Large intestine (tissue), 3 donors: ENCODE measurements around the gene LBX2. TPM values are rescaled to one million over a fixed set of nuclear protein-coding genes. Genes with fewer than 3 reads are reported as not detected.
"Not testable (repeated sequence)": the region's sequence is repeated elsewhere in the genome, so short reads cannot be mapped to it uniquely, and the experiment has no call there.

Experiments used
- DNase-seq, 2 donors: peaks; one replicate each; pipeline versions ENCODE4 v3.0.0 to v3.0.0-alpha.2; 2013
- H3K27ac ChIP-seq: one replicate; pipeline ENCODE4 v1.5.1; 2013; ENCODE audit warnings: low read length
- H3K27me3 ChIP-seq: 2 replicates; pipeline ENCODE4 v1.6.1; 2013; ENCODE audit warnings: low read length; ENCODE audit not compliant: control insufficient read depth, insufficient read depth
- H3K36me3 ChIP-seq: 2 replicates; pipeline ENCODE4 v1.6.1; 2013; ENCODE audit warnings: low read length; ENCODE audit not compliant: control insufficient read depth, insufficient read depth
- H3K4me1 ChIP-seq: one replicate; pipeline ENCODE4 v1.6.1; 2013; ENCODE audit warnings: low read length; ENCODE audit not compliant: control insufficient read depth, insufficient read depth
- H3K4me3 ChIP-seq: one replicate; pipeline ENCODE4 v1.5.1; 2013; ENCODE audit warnings: low read length
- H3K9me3 ChIP-seq: one replicate; pipeline ENCODE4 v1.6.1; 2013; ENCODE audit warnings: mild to moderate bottlenecking, low read depth, low read length, moderate library complexity; ENCODE audit not compliant: control insufficient read depth
- WGBS: methylation state at CpG from one replicate; pipeline ENCODE4 v1.1.5; 2013; ENCODE audit warnings: low lambda C conversion rate; ENCODE audit not compliant: insufficient coverage; 5-methylcytosine and 5-hydroxymethylcytosine counted together
- polyA plus RNA-seq: library from polyadenylated mRNA; unstranded; fragments of 120-200 nt; gene quantifications from one replicate; pipeline ENCODE4 v1.2.1, GENCODE V29; 2013

The LBX2 gene
- polyA plus RNA-seq, 1 donor, result 47.8 TPM

DNA sequence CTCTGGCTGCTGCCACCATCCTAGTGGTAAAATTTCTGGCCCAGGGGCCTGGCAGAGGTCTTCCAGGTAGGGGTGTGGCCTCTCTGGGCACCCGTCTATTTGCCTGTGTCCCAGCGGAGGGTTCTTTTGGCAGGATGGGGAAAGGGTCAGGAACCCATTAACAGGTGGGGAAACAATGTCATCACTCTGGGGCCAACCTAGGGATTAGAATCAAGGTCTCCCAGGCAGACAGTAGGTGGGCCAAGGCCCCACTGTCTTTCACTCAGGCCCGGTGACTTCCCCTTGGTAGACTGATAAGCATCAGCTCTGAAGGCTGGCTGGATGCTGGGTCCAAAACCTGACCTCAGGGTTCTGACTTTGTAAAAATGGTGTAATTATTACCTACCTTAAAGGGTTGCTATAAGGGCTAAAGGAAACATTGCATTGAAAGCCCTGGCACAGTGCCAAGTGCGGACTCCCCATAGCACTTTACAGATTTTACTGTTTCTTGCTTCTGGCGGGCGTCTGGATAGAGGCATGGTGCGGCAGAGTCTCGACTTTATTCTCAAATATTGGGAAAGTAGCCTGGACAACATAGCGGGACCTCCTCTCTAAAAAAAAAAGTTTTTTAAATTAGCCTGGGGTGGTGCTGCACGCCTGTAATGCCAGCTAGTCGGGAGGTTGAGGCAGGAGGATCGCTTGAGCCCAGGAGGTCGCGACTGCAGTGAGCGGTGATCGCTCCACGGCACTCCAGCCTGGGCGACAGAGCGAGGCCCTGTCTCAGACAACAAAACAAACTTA lies 2.2 kb downstream of the LBX2 start:
- H3K27me3 ChIP-seq, result peaks cover 44% of the 10 kb centered on the region
- peaks cover 6% of the 10 kb centered on the region for H3K9me3 ChIP-seq
- H3K36me3 ChIP-seq, result peaks cover 27% of the 10 kb centered on the region
- H3K27ac ChIP-seq, result peak overlapping the region; percentile 97
- WGBS, result no CpG with 5 or more reads among the region's 19 CpGs
- peak overlapping the region; percentile 74 for H3K4me3 ChIP-seq
- peak in 1 of 2 donors; percentile 73 for DNase-seq
- H3K4me1 ChIP-seq, result peaks cover 45% of the 10 kb centered on the region

- peaks cover 58% of the 10 kb centered on the region for H3K4me1 ChIP-seq
These were observed 4.0 kb downstream of the LBX2 start for GRCh38 chr2:74495440-74495839.

DNA sequence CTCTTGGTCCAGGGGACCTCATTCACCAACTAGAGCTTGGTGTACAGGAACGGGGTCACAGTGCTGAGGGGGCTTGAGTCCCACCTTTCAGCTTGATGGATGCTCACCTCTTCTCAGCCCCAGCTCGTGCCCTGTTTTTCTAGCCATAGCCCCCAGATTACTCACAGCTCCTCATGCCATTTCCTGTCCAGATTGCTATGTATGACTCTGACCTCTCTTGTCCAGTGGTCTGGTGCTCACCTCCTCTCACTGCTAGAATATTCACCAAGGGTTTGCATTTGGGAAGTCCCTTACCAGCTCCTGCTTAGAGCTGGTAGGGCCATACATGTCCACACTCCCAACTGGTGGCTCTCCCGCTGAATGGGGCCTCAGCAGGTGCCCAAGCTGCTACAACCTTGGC lies 5.9 kb downstream of the LBX2 start:
- Histone ChIP-seq H3K9me3 (peaks cover 4% of the 10 kb centered on the region), H3K4me3 (no peak overlapping the region), H3K27ac (no peak overlapping the region), H3K27me3 (peaks cover 14% of the 10 kb centered on the region), H3K4me1 (peaks cover 73% of the 10 kb centered on the region), H3K36me3 (peaks cover 49% of the 10 kb centered on the region)
- no CpG with 5 or more reads among the region's 3 CpGs for WGBS
- no peak for DNase-seq

More at GRCh38 chr2:74495440-74495839, 4.0 kb downstream of the LBX2 start:
- WGBS, result no CpG with 5 or more reads among the region's 1 CpG
- peaks cover 6% of the 10 kb centered on the region for H3K9me3 ChIP-seq
- no peak overlapping the region for H3K4me3 ChIP-seq
- DNase-seq, result no peak
- H3K36me3 ChIP-seq, result peaks cover 43% of the 10 kb centered on the region
- peaks cover 33% of the 10 kb centered on the region for H3K27me3 ChIP-seq
- no peak overlapping the region for H3K27ac ChIP-seq

DNA sequence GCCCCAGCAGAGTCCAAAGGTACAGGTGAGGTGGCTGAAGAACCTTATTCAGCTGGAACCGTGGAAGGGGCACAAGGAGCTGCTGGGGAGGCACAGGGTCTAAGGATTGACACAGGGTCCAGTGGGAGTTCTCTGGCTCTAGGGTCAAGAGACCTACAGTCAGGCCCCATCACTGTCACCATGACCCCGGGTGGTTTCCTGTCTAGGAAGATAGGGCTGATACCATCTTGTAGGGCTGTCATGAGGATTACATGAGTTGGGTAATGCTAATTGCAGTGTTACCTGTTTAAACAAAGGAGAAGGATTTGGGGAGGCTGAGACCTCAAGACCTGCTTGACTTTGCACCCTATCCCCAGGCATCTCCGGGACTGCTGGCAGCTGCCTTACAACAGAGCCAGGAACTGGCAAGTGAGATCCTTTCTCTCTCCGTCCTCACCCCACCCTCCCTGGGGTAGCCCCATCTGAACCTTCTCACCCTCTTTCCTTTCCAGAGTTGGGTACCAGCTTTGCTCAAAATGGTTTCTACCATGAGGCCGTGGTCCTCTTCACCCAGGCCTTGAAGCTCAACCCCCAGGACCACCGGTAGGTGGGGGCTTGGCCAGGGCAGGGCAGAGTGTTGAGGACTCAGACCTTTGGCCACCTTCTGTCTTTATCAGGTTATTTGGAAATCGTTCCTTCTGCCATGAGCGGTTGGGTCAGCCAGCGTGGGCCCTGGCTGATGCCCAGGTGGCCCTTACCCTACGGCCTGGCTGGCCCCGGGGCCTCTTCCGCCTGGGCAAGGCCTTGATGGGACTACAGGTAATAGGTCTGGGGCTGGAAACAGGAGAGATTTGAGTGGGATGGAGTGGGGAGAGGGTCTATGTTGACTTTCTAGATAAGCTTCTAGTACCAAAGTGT lies 7.5 kb downstream of the LBX2 start:
- Histone ChIP-seq H3K9me3 (no peaks in the 10 kb centered on the region), H3K27ac (peak overlapping the region; percentile 88), H3K36me3 (peaks cover 55% of the 10 kb centered on the region), H3K27me3 (no peaks in the 10 kb centered on the region), H3K4me3 (no peak overlapping the region), H3K4me1 (peaks cover 68% of the 10 kb centered on the region)
- no CpG with 5 or more reads among the region's 12 CpGs for WGBS
- peak in 1 of 2 donors; percentile 81 for DNase-seq

GRCh38 chr2:74489906-74490305 lies 9.5 kb downstream of the LBX2 start:
- DNase-seq, result no peak
- no peak overlapping the region for H3K4me3 ChIP-seq
- peaks cover 61% of the 10 kb centered on the region for H3K36me3 ChIP-seq
- H3K27ac ChIP-seq, result peak overlapping the region; percentile 88
- no CpG with 5 or more reads among the region's 9 CpGs for WGBS
- H3K27me3 ChIP-seq, result no peaks in the 10 kb centered on the region
- peaks cover 55% of the 10 kb centered on the region for H3K4me1 ChIP-seq
- H3K9me3 ChIP-seq, result no peaks in the 10 kb centered on the region

DNA sequence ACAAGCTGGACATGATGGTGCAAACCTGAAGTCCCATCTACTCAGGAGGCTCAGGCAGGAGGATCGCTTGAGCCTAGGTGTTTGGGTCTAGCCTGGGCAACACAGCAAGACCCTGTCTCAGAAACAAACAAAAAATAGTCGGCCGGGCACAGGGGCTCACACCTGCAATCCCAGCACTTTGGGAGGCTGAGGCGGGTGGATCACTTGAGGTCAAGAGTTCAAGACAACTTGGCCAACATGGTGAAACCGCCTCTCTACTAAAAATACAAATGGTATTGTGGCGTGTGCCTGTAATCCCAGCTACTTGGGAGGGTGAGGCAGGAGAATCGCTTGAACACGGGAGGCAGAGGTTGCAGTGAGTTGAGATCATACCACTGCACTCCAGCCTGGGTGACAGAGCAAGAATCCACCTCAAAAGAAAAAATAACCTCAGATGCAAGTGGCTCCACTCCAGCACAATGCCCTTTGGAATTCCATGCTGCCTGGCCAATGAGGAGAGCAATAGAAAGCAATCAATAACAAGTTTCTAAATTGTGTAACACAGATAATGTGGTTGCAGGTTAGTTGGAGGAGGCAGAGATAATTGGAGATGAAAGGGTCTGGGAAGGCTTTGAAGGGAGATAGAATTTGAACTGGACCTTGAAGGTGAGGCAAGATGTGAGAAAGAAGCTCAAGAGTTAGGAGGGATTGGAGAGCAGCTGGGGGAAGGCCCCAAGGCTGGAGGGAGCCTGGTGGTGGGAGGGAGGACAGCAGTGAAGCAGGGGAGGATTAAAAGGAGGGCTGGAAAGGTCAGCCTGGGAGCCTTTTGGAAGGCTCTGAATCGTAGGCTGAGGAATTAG lies 10.5 kb downstream of the LBX2 start:
- peaks cover 56% of the 10 kb centered on the region for H3K36me3 ChIP-seq
- peaks cover 55% of the 10 kb centered on the region for H3K4me1 ChIP-seq
- DNase-seq, result peak; percentile 91 to 97
- no peaks in the 10 kb centered on the region for H3K9me3 ChIP-seq
- WGBS, result no CpG with 5 or more reads among the region's 9 CpGs
- H3K27me3 ChIP-seq, result no peaks in the 10 kb centered on the region
- H3K27ac ChIP-seq, result peak overlapping the region; percentile 88
- H3K4me3 ChIP-seq, result no peak overlapping the region

DNA sequence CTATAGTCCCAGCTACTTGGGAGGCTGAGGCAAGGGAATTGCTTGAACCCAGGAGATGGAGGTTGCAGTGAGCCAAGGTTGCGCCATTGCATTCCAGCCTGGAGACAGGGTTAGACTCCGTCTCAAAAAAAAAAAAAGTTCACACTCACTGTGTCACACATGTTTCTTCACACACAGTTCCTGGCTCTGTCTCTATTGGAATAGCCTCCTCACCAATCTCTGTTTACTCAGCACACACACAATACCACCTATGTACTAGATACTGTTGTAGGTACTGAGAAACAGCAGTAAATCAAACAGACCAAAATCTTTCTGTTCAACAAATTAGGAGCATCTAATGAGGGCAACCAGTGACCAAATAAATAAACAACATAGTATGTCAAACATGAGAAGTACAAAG lies 13.3 kb downstream of the LBX2 start:
- Histone ChIP-seq H3K36me3 (peaks cover 30% of the 10 kb centered on the region), H3K9me3 (no peaks in the 10 kb centered on the region), H3K27me3 (no peaks in the 10 kb centered on the region), H3K4me3 (no peak overlapping the region), H3K27ac (no peak overlapping the region), H3K4me1 (peaks cover 41% of the 10 kb centered on the region)
- no CpG with 5 or more reads among the region's 2 CpGs for WGBS
- DNase-seq, result no peak

DNA sequence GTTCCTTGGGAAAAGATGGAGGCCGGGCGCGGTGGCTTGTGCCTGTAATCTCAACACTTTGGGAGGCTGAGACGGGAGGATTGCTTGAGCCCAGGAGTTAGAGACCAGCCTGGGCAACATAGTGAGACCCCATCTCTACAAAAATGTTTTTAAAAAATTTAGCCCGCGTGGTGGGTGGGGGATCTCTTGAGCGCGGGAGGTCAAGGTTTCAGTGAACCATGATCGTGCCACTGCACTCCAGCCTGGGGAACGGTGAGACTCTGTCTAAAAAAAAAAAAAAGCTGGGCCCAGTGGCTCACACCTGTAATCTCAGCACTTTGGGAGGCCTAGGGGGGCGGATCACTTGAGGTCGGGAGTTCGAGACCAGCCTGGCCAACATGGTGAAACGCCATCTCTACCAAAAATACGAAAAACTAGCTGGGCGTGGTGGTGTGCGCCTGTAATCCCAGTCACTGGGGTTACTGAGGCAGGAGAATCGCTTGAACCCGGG lies 15.7 kb downstream of the LBX2 start:
- no CpG with 5 or more reads among the region's 19 CpGs for WGBS
- Histone ChIP-seq H3K36me3 (peaks cover 27% of the 10 kb centered on the region), H3K4me3 (peak overlapping the region; percentile 85), H3K4me1 (peaks cover 27% of the 10 kb centered on the region), H3K27ac (peak overlapping the region; percentile 89)
- H3K27me3 ChIP-seq, DNase-seq, H3K9me3 ChIP-seq: not testable (repeated sequence)

- Histone ChIP-seq H3K9me3 (no peaks in the 10 kb centered on the region), H3K4me1 (peaks cover 20% of the 10 kb centered on the region), H3K36me3 (peaks cover 24% of the 10 kb centered on the region), H3K4me3 (peak within 1 kb of the TSS; percentile 85), H3K27ac (peak within 1 kb of the TSS; percentile 89), H3K27me3 (no peaks in the 10 kb centered on the region)
- 0% methylated on average over 4 of the region's 50 CpGs for WGBS
- DNase-seq, result peak; percentile 97 to 99
These were observed 16.4 kb downstream of the LBX2 start, which contains the start of the genes CCDC142 and TTC31 for GRCh38 chr2:74482801-74483674. TSS of gene CCDC142 (minus strand) at chr2:74482998. CDS start at chr2:74482837, 161 bp downstream. TSS of gene TTC31 (plus strand) at chr2:74483081. CDS start at chr2:74483096, 15 bp downstream.
